ENCODE data around the gene DSC1.

DNA sequence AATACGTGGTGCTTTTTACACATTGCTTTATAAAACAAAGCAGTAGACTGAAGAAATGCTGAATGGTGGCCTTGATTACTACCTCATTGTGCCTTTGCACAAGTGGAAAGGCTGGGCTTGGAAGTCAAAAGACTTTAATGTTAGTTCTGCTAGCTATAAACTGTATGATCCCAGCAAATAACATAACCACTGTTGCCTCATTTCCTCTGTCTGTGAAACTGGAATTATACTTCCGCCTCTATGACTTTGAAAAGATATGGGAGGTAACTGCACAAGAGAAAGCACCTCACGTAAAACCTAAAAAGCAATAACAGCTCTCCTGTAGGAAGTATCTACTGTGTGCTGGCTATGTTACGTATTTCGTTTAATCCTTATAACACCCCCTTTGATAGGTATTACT lies 43.4 kb upstream of the DSC1 start:
- no peak for TF ChIP-seq POLR2A (IDR thresholded peaks at IDR 0.05)
- TF ChIP-seq, protein P1, sequence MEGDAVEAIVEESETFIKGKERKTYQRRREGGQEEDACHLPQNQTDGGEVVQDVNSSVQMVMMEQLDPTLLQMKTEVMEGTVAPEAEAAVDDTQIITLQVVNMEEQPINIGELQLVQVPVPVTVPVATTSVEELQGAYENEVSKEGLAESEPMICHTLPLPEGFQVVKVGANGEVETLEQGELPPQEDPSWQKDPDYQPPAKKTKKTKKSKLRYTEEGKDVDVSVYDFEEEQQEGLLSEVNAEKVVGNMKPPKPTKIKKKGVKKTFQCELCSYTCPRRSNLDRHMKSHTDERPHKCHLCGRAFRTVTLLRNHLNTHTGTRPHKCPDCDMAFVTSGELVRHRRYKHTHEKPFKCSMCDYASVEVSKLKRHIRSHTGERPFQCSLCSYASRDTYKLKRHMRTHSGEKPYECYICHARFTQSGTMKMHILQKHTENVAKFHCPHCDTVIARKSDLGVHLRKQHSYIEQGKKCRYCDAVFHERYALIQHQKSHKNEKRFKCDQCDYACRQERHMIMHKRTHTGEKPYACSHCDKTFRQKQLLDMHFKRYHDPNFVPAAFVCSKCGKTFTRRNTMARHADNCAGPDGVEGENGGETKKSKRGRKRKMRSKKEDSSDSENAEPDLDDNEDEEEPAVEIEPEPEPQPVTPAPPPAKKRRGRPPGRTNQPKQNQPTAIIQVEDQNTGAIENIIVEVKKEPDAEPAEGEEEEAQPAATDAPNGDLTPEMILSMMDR (IDR thresholded peaks at IDR 0.05), result no peak
